RPMI7951 (cell line): ENCODE results near the gene SAA2. TPM values are rescaled to one million over a fixed set of nuclear protein-coding genes. Genes with fewer than 3 reads are reported as not detected.
A peak's percentile ranks its signal among the peaks of the same experiment; 100 is the strongest.
"Not testable (repeated sequence)": the region's sequence is repeated elsewhere in the genome, so short reads cannot be mapped to it uniquely, and the experiment has no call there.

Experiments
- DNase-seq: peaks from one replicate; pipeline ENCODE4 v3.0.0-alpha.2; 2012; ENCODE audit warnings: low read depth
- total RNA-seq: library from RNA; depleted of rRNA; stranded (reverse); fragments of >200 nt; shearing (Covaris generic); gene quantifications from 2 replicates; pipeline ENCODE4 v1.2.3, GENCODE V29; 2014

The SAA2 gene
- total RNA-seq, 1 experiment from 2014 or later, result 0.84 TPM

- no peak for DNase-seq
These were observed 4.8 kb upstream of the SAA2 start for GRCh38 chr11:18253233-18253632.

GRCh38 chr11:18247191-18247581 lies 1.3 kb downstream of the SAA2 start:
- DNase-seq, result not testable (repeated sequence)

GRCh38 chr11:18246379-18247190 lies 1.9 kb downstream of the SAA2 start:
- DNase-seq, result not testable (repeated sequence)

- no peak for DNase-seq
These were observed 3.1 kb downstream of the SAA2 start for GRCh38 chr11:18245396-18245795.

- peak; percentile 60 for DNase-seq
These were observed 4.6 kb downstream of the SAA2 start for GRCh38 chr11:18243783-18244362.

GRCh38 chr11:18239655-18240054 lies 8.8 kb downstream of the SAA2 start:
- no peak for DNase-seq

GRCh38 chr11:18236664-18237356 lies 11.7 kb downstream of the SAA2 start, which contains the start of gene SAA4:
TSS of gene SAA4 (minus strand) at chr11:18236802. CDS start at chr11:18235926, 876 bp downstream.
- DNase-seq, result no peak

- no peak for DNase-seq
These were observed 12.8 kb downstream of the SAA2 start for GRCh38 chr11:18235394-18236334.

- DNase-seq, result no peak
These were observed 14.6 kb downstream of the SAA2 start for GRCh38 chr11:18233912-18234311.

- no peak for DNase-seq
These were observed 17.6 kb downstream of the SAA2 start for GRCh38 chr11:18230859-18231258.

- no peak for DNase-seq
These were observed 19.0 kb downstream of the SAA2 start for GRCh38 chr11:18229501-18229900.

- DNase-seq, result peak; percentile 5
These were observed 22.6 kb downstream of the SAA2 start for GRCh38 chr11:18225913-18226312.

- DNase-seq, result no peak
These were observed 24.7 kb downstream of the SAA2 start for GRCh38 chr11:18223591-18224387.

- no peak for DNase-seq
These were observed 25.6 kb downstream of the SAA2 start for GRCh38 chr11:18222814-18223421.

GRCh38 chr11:18221274-18221876 lies 27.1 kb downstream of the SAA2 start:
- no peak for DNase-seq

- no peak for DNase-seq
These were observed 39.4 kb downstream of the SAA2 start for GRCh38 chr11:18209058-18209457.

- DNase-seq, result no peak
These were observed 43.7 kb downstream of the SAA2 start for GRCh38 chr11:18204771-18205170.

GRCh38 chr11:18204220-18204619 lies 44.2 kb downstream of the SAA2 start:
- DNase-seq, result no peak

GRCh38 chr11:18203723-18204122 lies 44.7 kb downstream of the SAA2 start:
- peak; percentile 31 for DNase-seq

- DNase-seq, result not testable (repeated sequence)
These were observed 50.7 kb downstream of the SAA2 start for GRCh38 chr11:18197738-18198137.
